Measurements from ENCODE around the gene PPP2R5C.
A peak's percentile ranks its signal among the peaks of the same experiment; 100 is the strongest.
"Not testable (repeated sequence)": the region's sequence is repeated elsewhere in the genome, so short reads cannot be mapped to it uniquely, and the experiment has no call there.

PPP2R5C gene

GRCh38 chr14:101783260-101784016 lies 21.9 kb downstream of the PPP2R5C start:
- no peak for DNase-seq

GRCh38 chr14:101784631-101785030 lies 23.1 kb downstream of the PPP2R5C start:
- no peak for DNase-seq

- no peak for DNase-seq
Measured at GRCh38 chr14:101788016-101788635, 26.6 kb downstream of the PPP2R5C start.

GRCh38 chr14:101789222-101789621 lies 27.7 kb downstream of the PPP2R5C start:
- DNase-seq, result no peak

GRCh38 chr14:101790232-101790631 lies 28.7 kb downstream of the PPP2R5C start:
- no peak for DNase-seq

GRCh38 chr14:101791919-101792572 lies 30.5 kb downstream of the PPP2R5C start:
- no peak for DNase-seq

- no peak for DNase-seq
Measured at GRCh38 chr14:101796016-101796415, 34.5 kb downstream of the PPP2R5C start.

- DNase-seq, result no peak
Measured at GRCh38 chr14:101796479-101796878, 35.0 kb downstream of the PPP2R5C start.

GRCh38 chr14:101797856-101798255 lies 36.3 kb downstream of the PPP2R5C start:
- no peak for DNase-seq

GRCh38 chr14:101804373-101804772 lies 42.9 kb downstream of the PPP2R5C start:
- not testable (repeated sequence) for DNase-seq

- DNase-seq, result not testable (repeated sequence)
Measured at GRCh38 chr14:101806252-101806651, 44.7 kb downstream of the PPP2R5C start.

GRCh38 chr14:101808020-101808641 lies 46.6 kb downstream of the PPP2R5C start:
- no peak for DNase-seq

- no peak for DNase-seq
Measured at GRCh38 chr14:101808894-101809670, 47.6 kb downstream of the PPP2R5C start.

GRCh38 chr14:101809671-101810514 lies 48.4 kb downstream of the PPP2R5C start:
- DNase-seq, result peak; percentile 77

- no peak for DNase-seq
Measured at GRCh38 chr14:101810897-101811621, 49.5 kb downstream of the PPP2R5C start.

GRCh38 chr14:101812071-101812470 lies 50.6 kb downstream of the PPP2R5C start:
- DNase-seq, result no peak

GRCh38 chr14:101813171-101813759 lies 51.8 kb downstream of the PPP2R5C start:
- DNase-seq, result no peak

GRCh38 chr14:101813833-101814232 lies 52.3 kb downstream of the PPP2R5C start:
- no peak for DNase-seq

- no peak for DNase-seq
Measured at GRCh38 chr14:101814934-101815333, 53.4 kb downstream of the PPP2R5C start.

GRCh38 chr14:101815994-101816393 lies 54.5 kb downstream of the PPP2R5C start:
- no peak for DNase-seq

All from SIG-M5 (cell line).